ENCODE results near the gene TFAM. TPM values are rescaled to one million over a fixed set of nuclear protein-coding genes. Genes with fewer than 3 reads are reported as not detected.

The TFAM gene
- total RNA-seq, 4 donors from 2014 or later, result 23.1 to 33.8 (median 32.2) TPM

- no peak overlapping the region for H3K4me3 ChIP-seq (replicated peaks in 1 of 3)
- no peak overlapping the region for H3K27ac ChIP-seq
- DNase-seq, result no peak
- intact Hi-C loops (cut with DNase I), result no loop called here
- no peak for TF ChIP-seq CTCF (IDR thresholded peaks at IDR 0.05)
- TF ChIP-seq POLR2A (IDR thresholded peaks at IDR 0.05), result no peak
- WGBS, 2 donors, result 2% methylated on average over 1 of the region's 1 CpG
- H3K4me1 ChIP-seq, result peaks cover 0 to 4% of the 10 kb centered on the region in 2 donors
- H3K9me3 ChIP-seq, result no peaks in the 10 kb centered on the region
- no peaks in the 10 kb centered on the region for H3K36me3 ChIP-seq
- H3K27me3 ChIP-seq, result no peaks in the 10 kb centered on the region
These were observed 55.3 kb downstream of the TFAM start for GRCh38 chr10:58440484-58440883.

- H3K4me1 ChIP-seq, result no peaks in the 10 kb centered on the region
- H3K36me3 ChIP-seq, result no peaks in the 10 kb centered on the region
- no peak overlapping the region for H3K4me3 ChIP-seq (replicated peaks in 1 of 3)
- no peak overlapping the region for H3K27ac ChIP-seq
- H3K9me3 ChIP-seq, result no peaks in the 10 kb centered on the region
- H3K27me3 ChIP-seq, result no peaks in the 10 kb centered on the region
- DNase-seq, result no peak
- TF ChIP-seq CTCF (IDR thresholded peaks at IDR 0.05), result no peak
- no peak for TF ChIP-seq POLR2A (IDR thresholded peaks at IDR 0.05)
- intact Hi-C loops (cut with DNase I), result no loop called here
- 58 to 64% methylated on average over 3 of the region's 3 CpGs for WGBS, 2 donors
These were observed 59.1 kb downstream of the TFAM start for GRCh38 chr10:58444321-58444720.

- Histone ChIP-seq H3K9me3 (no peaks in the 10 kb centered on the region), H3K27ac (no peak overlapping the region), H3K4me3 (replicated peaks in 1 of 3) (no peak overlapping the region), H3K36me3 (no peaks in the 10 kb centered on the region), H3K27me3 (no peaks in the 10 kb centered on the region), H3K4me1 (no peaks in the 10 kb centered on the region)
- no peak for TF ChIP-seq CTCF (IDR thresholded peaks at IDR 0.05)
- TF ChIP-seq POLR2A (IDR thresholded peaks at IDR 0.05), result no peak
- WGBS, 2 donors, result 58 to 70% methylated on average over 6 of the region's 6 CpGs
- DNase-seq, result no peak
- intact Hi-C loops (cut with DNase I), result no loop called here
These were observed 59.7 kb downstream of the TFAM start for GRCh38 chr10:58444876-58445275.

GRCh38 chr10:58448121-58448935, 63.1 kb downstream of the TFAM start:
- Histone ChIP-seq H3K9me3 (no peaks in the 10 kb centered on the region), H3K27ac (no peak overlapping the region), H3K27me3 (no peaks in the 10 kb centered on the region), H3K4me1 (no peaks in the 10 kb centered on the region), H3K4me3 (replicated peaks in 1 of 3) (no peak overlapping the region), H3K36me3 (no peaks in the 10 kb centered on the region)
- DNase-seq, result no peak
- intact Hi-C loops (cut with DNase I), result no loop called here
- 97 to 99% methylated on average over 12 to 20 of the region's 31 CpGs for WGBS, 2 donors
- no peak for TF ChIP-seq CTCF (IDR thresholded peaks at IDR 0.05)

Other genes with a start within 250 kb of the TFAM start
- 10 to 100 TPM in 1 of 4 donors, 1 to 10 TPM in 3; 6.3 to 11.7 (median 8.5) TPM for gene IPMK, start 117.5 kb upstream of the TFAM start, total RNA-seq
- gene CISD1, start 116.2 kb upstream of the TFAM start, total RNA-seq, result 10 to 100 TPM; 12.1 to 32.4 (median 29.0) TPM
- gene UBE2D1, start 50.4 kb upstream of the TFAM start, total RNA-seq, result 10 to 100 TPM; 11.3 to 25.4 (median 18.7) TPM
- 10 to 100 TPM in 3 of 4 donors, 1 to 10 TPM in 1; 9.3 to 20.8 (median 12.5) TPM for gene BICC1, start 127.5 kb downstream of the TFAM start, total RNA-seq